Stimulated activated CD4-positive, alpha-beta T cell treated with anti-CD3 and anti-CD28 coated beads, Interleukin-4, amount 100 ng/mL, for 48 hours (primary cell): ENCODE measurements around the gene TFR2.

Experiments
- DNase-seq, 2 donors: peaks; one replicate each; pipeline ENCODE4 v3.0.0-alpha.2; 2020; ENCODE audit warnings: low read depth in 2 of 2

Gene TFR2

DNA sequence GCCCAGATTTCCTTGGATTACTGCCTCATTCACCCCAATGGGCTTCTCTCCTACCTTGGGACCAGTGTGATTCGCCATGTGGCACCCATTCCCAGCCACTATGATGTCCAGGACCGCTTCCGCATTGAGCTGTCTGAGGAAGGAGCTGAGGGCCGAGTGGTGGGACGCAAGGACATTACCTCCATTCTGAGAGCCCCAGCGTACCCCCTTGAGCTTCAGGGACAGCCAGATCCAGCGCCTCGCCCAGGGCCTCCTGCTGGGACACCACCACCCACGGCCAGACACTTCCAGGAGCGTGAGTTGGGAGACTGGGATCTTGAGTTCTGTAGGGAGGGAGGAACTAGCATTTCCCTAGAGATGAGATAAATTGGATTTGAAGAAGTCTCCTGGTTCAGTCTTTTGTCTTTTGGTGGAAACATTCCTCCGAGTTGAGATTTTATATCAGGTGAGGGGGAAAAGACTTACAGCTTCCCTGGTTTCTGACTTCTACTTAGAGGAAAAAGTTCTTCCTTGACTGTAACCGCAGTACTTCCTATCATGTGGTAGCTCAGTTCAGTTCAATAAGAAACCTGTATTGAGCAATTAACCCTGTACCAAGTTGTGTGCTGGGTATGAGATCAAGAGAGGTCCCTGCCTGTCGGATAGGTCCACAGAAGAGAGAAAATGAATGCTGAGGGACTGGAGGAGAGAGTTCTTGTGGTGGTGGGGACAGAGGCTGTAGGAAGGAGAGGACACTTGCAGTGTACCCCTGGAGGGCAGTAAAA lies 27.8 kb downstream of the TFR2 start:
- DNase-seq, result no peak

DNA sequence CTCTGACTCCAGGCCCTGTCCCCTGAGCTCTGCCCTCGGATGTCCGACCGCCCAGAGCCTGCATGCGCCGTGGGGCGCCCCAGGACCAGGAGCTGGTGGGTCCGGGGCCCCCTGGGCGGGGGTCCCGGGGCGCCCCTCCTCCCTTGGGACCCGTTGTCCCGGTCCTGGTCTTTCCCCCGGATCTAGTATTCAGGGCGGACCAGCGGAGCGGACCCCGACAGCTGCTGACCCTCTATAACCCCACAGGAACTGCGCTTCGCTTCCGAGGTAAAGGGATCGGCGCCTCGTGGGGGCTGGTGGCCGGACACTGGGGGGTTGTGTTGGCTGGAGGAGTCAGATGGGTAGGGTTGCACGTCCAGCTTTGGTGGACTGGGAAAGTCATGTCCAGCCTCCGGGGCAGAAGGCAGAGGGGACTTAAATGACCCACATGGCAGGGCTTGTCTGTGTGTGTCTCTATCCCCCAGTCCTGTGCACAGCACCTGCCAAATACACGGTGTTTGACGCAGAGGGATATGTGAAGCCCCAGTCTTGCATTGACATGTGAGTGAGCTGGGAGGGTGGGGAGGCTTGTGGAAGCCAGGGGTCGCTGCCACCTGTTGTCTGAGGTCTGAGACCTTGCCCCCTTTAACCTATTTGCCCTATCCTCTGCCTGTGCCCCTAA lies 28.5 kb downstream of the TFR2 start:
- DNase-seq, result no peak

DNA sequence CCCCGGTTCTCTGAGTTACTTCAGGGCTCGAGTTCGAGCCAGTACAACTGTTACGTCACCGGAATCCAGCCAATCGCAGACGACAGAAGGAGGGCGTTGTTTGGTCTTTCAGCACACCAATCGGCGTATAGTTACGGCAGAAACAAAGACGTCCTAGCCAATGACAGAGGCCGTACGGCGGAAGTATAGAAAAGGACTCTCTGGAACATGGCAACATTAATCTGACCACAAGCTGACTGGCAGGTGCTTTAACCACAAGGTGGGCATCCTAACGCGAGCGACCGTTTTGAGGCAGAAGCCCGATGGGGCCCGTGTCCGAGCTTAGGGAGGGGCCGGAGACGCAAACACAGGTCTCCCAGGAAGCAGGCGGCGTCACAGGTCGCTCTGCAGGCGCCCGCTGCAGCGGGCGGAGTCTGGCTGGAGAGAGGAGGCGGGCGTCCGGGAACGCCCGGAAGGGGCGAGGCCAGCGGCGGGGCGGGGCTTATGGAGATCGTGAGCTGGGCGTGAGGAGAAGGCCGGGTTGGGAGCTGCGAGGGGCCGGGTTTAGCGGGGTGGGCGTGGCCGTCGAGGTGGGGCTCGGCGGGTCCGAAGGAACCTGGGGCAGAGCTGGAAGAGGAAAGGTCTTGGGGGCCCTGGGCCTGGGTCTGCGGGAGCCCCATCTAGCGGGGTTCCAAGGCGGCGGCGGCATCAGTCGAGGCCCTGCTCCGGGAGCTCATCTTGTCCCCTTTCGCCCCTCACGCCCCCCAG lies 29.2 kb downstream of the TFR2 start, which contains the start of gene MOSPD3:
Gene MOSPD3, plus strand, starts transcription at position 558 of the 747 bp plus-strand sequence. CDS start 252 bp downstream, outside the sequence.
- peak; percentile 97 to 99 for DNase-seq

DNA sequence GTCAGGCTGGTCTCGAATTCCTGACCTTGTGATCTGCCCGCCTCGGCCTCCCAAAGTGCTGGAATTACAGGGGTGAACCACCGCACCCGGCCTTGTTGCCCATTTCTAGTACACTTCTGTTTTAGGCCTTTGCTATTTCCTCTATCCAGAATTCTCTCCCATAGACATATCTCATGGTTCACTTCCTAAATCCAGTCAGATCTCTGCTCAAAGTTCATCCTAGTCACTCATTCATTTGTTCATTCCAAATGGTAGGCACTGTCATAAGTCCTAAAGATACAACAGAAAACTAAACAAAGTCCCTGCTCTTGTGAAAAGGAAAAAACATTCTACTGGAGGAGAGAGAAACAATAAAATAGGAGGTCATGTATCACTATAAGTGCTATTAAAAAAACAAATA lies 31.4 kb downstream of the TFR2 start:
- no peak for DNase-seq

DNA sequence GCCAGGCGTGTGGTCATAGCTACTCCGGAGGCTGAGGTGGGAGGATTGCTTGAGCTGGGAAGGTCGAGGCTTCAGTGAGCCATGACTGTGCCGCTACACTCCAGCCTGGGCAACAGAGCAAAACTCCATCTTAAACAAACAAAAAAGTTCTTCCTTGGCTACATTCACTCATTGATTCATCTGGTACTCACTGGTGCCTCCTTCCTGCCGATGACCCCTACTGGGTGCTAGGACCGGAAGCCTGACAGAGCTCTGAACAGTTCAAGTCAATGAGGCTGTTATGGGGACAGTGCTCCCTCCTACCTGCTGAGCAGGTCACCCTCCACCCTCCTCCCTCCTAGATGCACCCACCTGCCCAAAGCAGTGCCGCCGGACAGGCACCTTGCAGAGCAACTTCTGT lies 34.2 kb downstream of the TFR2 start:
- DNase-seq, result no peak

DNA sequence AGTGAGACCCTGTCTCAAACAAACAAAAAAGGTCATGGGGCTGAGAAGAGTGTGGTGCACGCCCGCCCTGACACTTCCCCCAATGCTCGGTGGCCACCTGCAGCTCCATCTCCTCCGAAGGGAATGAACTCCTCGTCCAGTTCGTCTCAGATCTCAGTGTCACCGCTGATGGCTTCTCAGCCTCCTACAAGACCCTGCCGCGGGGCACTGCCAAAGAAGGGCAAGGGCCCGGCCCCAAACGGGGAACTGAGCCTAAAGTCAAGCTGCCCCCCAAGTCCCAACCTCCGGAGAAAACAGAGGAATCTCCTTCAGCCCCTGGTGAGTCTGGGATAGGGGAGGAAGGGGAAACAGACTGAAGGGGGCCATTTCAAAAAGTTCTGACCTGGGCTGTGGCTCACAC lies 35.0 kb downstream of the TFR2 start:
- no peak for DNase-seq

DNA sequence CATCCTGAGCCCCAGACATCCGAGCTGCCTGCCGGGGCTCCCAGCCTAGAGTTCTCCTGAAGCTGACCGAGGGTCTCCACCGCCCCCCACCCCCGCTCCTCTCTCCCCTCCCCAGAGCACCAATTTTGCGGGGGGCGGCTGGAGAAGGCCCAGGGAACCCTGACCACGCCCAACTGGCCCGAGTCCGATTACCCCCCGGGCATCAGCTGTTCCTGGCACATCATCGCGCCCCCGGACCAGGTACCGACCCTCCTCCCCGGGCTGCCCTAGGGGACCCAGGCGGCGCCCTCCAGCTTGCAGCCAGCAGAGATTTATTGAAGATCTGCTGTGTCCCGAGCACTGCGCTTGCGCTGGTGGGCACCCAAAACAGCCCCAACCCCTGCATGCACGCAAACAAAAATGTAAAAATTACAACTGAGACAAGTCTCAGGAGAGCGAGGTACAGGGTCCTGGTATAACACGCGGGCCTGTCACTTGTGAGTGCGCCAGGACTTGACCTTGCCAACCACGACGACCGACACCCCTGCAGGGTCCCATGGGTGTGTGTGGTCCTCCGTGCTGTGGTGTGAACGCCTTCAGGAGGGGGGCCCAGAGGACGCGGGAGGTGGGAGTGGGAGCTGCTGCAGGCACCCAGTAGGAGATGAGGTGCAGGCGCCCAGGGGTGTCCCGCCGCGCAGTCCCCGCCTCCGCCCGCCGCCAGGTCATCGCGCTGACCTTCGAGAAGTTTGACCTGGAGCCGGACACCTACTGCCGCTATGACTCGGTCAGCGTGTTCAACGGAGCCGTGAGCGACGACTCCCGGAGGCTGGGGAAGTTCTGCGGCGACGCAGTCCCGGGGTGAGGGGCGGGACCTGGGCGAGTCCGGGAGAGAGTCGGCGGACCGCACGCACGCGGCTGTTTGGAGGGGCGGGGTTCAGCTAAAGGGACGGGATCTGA lies 36.1 kb downstream of the TFR2 start:
- no peak for DNase-seq

DNA sequence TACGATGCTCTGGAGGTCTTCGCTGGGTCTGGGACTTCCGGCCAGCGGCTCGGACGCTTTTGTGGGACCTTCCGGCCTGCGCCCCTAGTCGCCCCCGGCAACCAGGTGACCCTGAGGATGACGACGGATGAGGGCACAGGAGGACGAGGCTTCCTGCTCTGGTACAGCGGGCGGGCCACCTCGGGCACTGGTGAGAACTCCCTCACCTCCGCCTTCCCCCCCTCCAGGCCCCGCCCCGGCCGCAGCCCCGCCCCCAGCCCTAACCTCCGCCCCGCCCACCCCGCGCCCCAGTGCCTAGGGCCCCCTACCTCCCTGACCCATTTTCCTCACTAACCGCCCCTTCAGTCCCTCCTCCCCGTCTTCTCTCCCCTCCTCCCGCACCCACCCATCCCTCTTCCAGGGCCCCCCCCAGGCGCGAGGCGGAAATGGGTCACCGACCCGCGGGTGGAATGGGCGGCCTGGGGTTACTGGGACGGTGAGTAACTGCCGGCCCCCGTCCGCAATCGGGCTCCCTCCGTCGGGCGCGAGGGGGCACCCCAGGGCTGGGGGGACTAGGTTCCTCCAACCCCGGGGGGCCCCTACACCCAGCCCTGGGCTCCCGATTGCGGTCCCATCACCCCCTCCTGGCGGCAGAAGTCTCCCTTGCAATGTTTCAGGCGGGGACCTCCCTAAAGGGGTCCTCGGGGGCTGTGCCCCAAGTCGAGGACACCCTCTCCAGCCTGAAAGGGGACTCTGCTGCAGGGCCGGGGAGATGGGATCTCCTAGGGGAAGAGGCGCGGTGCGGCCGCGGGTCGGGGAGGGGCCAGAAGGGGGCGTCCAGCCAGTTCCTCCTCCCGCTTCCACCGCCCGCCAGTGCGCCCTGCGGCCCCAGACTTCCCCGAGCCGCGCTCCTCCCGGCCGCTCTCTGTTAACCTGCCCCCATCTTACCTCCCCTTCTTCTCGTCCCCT lies 37.0 kb downstream of the TFR2 start:
- DNase-seq, result peak; percentile 65 to 66

DNA sequence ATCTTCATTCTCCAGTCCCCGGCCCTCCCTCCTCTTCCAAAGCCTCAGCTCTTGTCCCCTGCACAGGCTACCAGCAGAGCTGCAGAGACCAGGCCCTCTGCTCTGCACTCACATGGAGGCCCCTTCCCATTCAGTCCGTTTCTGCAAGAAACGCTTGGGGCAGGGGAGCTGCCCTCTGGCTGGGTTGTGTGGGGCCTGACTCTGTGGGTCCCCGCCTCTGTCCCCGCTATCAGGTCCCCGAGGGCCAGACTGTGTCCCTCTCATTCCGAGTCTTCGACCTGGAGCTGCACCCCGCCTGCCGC lies 37.7 kb downstream of the TFR2 start:
- no peak for DNase-seq

DNA sequence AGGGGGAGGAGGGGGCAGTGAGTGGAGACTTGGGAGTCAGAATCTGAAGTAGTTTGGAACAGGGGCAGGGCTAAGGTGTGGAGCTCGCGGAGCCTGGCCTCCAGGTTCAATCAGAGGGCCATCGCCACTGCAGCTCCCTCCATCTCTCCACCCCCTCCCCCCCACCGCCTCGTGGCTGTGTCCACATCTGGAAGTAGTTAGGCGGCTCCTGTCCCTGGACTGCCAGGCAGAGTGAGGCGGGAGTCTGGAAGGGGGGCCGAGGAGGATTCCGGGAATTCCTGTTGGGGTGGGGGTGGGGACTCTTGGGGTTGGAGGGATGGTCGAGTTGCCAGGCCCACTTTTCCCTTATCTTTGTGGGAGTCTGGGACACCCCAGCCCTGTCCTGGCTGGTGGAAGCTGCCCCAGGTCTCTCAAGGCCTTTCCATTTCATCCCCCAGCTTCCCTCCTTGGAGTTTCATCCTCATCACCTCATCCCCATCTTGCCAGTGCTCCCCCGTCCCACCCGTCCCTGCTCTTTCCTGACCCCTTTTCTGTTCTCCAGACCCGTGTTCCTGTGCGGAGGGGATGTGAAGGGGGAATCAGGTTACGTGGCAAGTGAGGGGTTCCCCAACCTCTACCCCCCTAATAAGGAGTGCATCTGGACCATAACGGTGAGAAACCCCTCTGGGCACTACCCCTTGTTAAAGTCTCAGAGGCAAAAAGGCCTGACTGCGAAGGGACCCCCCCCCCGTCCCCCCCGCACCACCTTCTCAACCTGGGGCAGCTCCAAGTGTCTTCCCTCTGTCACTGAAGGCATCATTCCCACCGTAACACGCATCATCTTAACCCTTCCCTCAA lies 38.2 kb downstream of the TFR2 start:
- no peak for DNase-seq

DNA sequence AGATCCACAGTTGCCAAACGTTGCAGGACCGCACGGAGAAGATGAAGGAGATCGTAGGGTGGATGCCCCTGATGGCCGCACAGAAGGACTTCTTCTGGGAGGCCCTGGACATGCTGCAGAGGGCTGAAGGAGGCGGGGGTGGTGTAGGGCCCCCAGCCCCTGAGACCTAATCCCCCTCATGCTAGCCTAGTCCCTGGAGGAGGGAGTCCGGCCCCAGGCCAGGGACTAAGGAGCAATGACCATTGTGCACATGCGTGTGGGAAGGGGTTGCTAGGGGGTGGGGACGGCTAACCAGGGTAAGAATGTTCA lies 40.7 kb downstream of the TFR2 start:
- DNase-seq, result no peak

DNA sequence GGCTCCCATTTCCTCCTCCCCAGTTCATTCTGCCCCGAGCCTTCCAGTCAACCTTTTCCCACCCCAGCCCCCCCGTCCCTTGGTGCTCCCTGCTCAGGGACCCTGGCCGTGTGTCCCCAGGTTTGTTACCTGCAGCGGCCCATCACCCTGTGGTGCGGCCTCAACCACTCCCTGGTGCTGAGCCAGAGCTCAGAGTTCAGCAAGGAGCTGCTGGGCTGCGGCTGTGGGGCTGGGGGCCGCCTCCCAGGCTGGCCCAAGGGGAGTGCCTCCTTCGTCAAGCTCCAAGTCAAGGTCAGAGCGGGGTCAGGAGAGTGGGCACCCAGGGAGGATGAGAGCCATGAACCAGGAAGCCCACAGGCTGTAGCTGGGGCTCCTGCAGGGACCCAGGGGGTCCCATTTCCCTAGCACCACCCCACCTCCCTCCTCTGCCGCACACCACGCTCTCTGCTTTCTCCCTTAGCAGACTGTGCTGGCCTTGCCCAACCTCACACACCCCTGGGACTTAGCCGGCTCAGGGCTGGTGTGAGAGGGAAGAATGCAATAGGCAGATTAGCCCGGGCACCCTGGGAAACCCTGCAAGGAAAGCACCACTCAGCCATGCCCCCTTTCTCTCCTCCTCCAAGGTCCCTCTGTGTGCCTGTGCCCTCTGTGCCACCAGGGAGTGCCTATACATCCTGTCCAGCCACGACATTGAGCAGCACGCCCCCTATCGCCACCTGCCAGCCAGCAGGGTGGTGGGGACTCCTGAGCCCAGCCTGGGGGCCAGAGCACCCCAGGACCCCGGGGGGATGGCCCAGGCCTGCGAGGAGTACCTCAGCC lies 41.2 kb downstream of the TFR2 start:
- DNase-seq, result no peak

DNA sequence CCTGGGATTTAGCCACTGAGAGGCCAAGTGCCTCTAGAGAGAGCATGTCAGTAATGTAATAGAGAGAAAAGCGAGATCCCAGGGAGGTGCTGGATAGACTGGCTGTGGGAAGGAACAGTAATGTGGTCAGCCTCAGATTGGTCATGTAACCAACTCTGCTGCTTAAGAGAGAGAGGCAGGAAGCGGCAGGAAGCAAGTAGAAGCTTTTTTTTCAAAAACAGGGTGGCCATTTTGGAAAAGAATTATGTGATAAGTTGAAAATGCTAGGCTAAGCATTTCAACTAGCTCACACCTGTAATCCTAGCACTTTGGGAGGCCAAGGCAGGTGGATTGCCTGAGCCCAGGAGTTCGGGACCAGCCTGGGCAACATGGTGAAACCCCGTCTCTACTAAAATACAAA lies 42.9 kb downstream of the TFR2 start:
- no peak for DNase-seq

DNA sequence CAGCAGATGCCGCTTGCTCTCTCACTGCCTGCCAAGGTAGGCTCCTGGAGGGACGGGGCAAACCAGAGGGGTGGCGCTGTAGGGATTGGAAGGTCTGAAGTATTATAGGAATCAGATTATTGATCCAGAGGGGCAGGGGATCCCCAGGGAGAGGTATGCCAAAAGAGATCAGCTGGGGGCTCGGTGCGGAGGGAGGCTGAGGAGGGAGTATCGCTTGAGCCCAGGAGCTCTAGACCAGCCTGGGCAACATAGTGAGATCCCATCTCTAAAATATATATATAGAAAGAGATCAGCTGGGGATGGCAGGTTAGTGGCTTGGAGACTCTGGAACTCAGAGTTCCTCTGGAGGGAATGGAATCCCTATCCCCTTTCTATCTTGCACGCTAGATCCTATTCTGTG lies 46.2 kb downstream of the TFR2 start:
- DNase-seq, result no peak

DNA sequence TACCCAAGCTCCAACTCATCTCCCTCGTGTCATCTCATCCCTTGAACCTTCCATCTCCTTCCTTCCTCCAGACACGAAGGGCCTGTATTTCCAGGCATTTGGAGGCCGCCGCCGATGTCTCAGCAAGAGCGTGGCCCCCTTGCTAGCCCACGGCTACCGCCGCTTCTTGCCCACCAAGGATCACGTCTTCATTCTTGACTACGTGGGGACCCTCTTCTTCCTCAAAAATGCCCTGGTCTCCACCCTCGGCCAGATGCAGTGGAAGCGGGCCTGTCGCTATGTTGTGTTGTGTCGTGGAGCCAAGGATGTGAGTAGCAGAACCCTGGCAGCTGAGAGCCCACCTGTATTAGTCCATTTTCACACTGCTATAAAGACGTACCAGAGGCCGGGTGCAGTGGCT lies 49.8 kb downstream of the TFR2 start:
- DNase-seq, result no peak

DNA sequence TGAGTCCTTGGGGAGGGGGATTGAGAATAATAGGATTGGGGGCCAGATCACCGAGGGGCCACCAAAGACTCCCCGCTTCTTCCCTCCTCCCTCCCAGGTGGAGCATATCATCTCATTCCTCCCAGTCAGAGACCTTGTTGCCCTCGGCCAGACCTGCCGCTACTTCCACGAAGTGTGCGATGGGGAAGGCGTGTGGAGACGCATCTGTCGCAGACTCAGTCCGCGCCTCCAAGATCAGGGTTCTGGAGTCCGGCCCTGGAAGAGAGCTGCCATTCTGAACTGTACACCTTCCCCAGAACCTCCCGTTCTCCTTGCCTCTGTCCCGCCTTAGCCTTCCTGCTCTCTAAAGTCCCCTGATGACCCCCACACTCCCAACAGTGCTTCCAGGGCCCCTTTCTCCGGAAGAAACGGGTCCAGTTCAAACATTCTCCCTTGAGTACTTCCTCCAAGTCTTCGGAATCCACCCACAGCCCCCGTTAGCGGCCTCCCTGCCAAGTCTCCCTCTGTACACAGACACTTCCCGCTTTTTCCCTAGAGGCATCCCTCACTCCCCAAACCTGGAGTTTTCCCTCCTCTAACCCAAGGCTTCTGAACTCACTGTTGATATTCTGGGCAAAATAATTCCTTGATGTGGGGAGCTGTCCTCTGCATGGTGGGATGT lies 51.1 kb downstream of the TFR2 start:
- DNase-seq, result no peak

DNA sequence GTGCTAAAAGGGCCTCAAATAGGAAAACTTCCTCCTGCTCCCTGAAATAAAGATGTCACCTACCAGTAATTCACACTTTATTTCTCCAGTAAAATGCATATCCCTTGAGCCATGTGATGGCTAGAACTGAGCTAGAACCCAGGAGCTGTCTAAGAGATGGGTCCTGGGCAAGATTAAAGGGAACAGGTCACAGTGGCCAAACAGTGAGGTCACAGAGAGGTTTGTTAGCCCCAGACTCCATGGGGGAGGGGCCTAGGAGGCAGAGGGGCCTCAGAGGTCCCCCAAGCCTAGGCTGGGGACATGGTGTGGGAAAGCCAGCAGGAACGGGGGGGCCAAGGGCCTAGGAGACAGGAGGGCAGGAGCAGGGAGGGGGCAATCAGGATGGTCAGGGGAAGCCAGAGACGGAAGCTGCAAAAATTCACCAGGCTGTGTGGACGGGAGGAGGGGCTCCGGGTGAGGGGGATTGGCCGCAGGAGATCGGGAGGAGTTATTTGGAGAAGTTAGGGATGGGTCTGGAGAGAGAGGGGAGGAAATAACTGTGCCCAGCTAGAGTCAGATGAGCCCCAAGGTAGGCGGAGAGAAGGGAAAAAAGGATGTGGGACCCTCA lies 51.9 kb downstream of the TFR2 start:
- no peak for DNase-seq

DNA sequence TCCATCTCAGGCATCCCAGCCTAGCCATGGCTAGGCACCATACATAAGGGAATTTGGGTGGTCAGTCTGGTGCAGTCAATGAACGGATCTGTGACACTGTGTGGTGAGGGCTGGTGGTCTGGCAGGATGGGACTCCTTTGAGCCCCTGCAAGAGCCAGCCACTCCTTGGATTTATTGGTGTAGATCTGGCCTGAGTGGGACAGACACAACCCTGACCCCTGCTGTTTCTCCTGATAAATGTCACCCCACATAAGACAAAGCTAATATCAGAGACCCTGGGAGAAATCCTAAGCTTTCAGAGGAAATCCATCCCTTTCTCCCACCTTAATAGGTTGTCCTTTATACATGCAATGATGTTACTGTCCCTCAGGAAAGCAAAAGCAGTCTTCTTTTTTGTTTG lies 52.9 kb downstream of the TFR2 start:
- DNase-seq, result no peak
